BLaER1 treated with 17β-estradiol and CSF1 and Interleukin-3, amounts not matched to agents 10 nM and 100 nM (cell line): ENCODE results near the gene SLC35E1.

ENCODE experiments used
- H3K27ac ChIP-seq, 11 experiments: shearing (Covaris generic); formaldehyde crosslinking; 2 replicates each; pipeline ENCODE4 v1.8.1; 2022
- H3K27me3 ChIP-seq, 11 experiments: shearing (Covaris generic); formaldehyde crosslinking; 2 replicates each; pipeline ENCODE4 v1.8.1; 2022
- H3K36me3 ChIP-seq, 11 experiments: shearing (Covaris generic); formaldehyde crosslinking; 2 replicates each; pipeline ENCODE4 v1.8.1; 2022
- H3K4me1 ChIP-seq, 10 experiments: shearing (Covaris generic); formaldehyde crosslinking; 2 replicates each; pipeline ENCODE4 v1.8.1; 2022
- H3K4me2 ChIP-seq, 11 experiments: shearing (Covaris generic); formaldehyde crosslinking; 2 replicates each; pipeline ENCODE4 v1.8.1; 2022
- H3K4me3 ChIP-seq, 10 experiments: shearing (Covaris generic); formaldehyde crosslinking; 2 replicates each; pipeline ENCODE4 v1.8.1; 2022
- H3K9ac ChIP-seq, 11 experiments: shearing (Covaris generic); formaldehyde crosslinking; 2 replicates each; pipeline ENCODE4 v1.8.1; 2022
- H3K9me3 ChIP-seq, 11 experiments: shearing (Covaris generic); formaldehyde crosslinking; replicated peaks in 1 of 11; 2 replicates each; pipeline ENCODE4 v1.8.1; 2022
- H4K20me1 ChIP-seq, 11 experiments: shearing (Covaris generic); formaldehyde crosslinking; 2 replicates each; pipeline ENCODE4 v1.8.1; 2022
- Cebpa-rat ChIP-seq, 11 experiments: shearing (Covaris generic); IDR thresholded peaks; 2 replicates each; pipeline ENCODE4 v1.8.1; 2022

Gene SLC35E1

GRCh38 chr19:16504271-16504670, 67.9 kb downstream of the SLC35E1 start:
- H3K27me3 ChIP-seq: no peaks in the 10 kb centered on the region
- peaks cover 16 to 77% (median 48%) of the 10 kb centered on the region in 11 experiments; a peak in 21 of 22 replicates for H3K36me3 ChIP-seq
- H3K27ac ChIP-seq: no peak overlapping the region
- no peak overlapping the region for H3K4me3 ChIP-seq
- TF ChIP-seq Cebpa-rat (IDR thresholded peaks at IDR 0.05): no peak
- H3K4me1 ChIP-seq: peaks cover 0 to 5% (median 0%) of the 10 kb centered on the region in 10 experiments; a peak in 4 of 20 replicates
- no peak overlapping the region for H3K4me2 ChIP-seq
- H3K9ac ChIP-seq: no peak overlapping the region
- H3K9me3 ChIP-seq: no peaks in the 10 kb centered on the region
- H4K20me1 ChIP-seq: no peaks in the 10 kb centered on the region
